ENCODE data around the gene ADRA1B.

Gene ADRA1B

DNA sequence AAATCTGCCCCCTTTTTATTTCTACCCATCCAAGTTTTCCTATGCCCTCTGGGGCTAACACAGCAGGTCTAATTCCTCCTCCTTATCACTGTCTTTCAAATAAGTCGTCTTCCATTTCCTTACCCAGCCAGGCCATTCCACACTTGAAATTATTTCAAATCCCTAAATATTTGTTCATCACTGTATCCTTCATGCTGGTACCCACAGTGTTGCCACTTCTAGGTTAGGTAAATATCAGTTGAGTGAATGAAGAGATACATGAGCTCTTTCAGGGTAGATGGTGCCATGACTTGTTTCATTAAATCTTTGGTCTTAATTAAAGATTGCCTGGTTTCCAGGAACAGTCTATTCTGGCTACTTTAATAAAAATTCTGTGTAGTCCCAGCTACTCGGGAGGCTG lies 35.6 kb upstream of the ADRA1B start:
- no peak for DNase-seq (ENCODE audit: low read depth)
- TF ChIP-seq, protein P1, sequence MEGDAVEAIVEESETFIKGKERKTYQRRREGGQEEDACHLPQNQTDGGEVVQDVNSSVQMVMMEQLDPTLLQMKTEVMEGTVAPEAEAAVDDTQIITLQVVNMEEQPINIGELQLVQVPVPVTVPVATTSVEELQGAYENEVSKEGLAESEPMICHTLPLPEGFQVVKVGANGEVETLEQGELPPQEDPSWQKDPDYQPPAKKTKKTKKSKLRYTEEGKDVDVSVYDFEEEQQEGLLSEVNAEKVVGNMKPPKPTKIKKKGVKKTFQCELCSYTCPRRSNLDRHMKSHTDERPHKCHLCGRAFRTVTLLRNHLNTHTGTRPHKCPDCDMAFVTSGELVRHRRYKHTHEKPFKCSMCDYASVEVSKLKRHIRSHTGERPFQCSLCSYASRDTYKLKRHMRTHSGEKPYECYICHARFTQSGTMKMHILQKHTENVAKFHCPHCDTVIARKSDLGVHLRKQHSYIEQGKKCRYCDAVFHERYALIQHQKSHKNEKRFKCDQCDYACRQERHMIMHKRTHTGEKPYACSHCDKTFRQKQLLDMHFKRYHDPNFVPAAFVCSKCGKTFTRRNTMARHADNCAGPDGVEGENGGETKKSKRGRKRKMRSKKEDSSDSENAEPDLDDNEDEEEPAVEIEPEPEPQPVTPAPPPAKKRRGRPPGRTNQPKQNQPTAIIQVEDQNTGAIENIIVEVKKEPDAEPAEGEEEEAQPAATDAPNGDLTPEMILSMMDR (conservative IDR thresholded peaks at IDR 0.05; ENCODE audit: low read depth, low read length) = no peak
- no peak overlapping the region for H3K4me3 ChIP-seq (ENCODE audit: low read depth, low read length)

DNA sequence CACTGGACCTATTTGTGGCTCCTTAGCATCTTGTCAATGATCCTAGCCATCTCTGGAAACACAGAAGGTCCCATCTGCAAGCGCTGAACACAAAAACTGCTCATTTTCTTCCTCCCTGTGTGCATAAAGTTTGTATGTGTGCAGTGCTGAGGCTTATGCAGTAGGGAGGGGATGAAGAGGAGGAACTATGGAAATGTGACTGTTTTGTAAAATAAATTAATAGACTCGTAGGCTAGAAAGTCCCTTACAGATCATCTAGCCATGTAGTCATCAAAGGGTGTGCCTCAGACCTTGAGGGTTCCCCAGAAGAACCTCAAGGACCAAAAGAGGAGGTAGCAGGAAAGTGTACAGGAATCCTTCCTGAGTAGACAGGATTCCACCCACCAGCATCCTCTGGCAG lies 34.3 kb upstream of the ADRA1B start:
- H3K4me3 ChIP-seq (ENCODE audit: low read depth, low read length) = no peak overlapping the region
- DNase-seq (ENCODE audit: low read depth) = no peak
- TF ChIP-seq, protein P1 (conservative IDR thresholded peaks at IDR 0.05; ENCODE audit: low read depth, low read length) = no peak

DNA sequence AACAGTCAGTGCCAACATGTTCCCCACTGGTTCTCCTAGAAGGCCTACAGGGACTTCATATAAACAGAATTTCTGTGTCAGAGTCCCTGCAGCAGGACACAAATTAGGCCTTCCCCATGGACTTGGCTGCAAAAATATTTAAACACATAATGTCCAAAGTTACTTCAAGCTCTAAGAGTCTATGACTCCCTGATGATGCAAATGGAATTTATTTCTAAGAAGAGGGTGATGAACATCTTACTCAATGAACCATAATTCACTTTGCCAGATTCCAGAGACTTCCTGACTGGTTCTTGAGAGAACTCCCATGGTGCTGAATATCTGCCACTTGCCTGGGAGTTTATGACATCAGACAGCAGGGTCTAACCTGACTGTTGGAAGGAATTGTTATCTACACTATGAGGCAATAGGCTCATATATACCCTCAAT lies 32.7 kb upstream of the ADRA1B start:
- H3K4me3 ChIP-seq (ENCODE audit: low read depth, low read length) = no peak overlapping the region
- peak; percentile 74 for DNase-seq (ENCODE audit: low read depth)
- TF ChIP-seq, protein P1 (conservative IDR thresholded peaks at IDR 0.05; ENCODE audit: low read depth, low read length) = no peak

DNA sequence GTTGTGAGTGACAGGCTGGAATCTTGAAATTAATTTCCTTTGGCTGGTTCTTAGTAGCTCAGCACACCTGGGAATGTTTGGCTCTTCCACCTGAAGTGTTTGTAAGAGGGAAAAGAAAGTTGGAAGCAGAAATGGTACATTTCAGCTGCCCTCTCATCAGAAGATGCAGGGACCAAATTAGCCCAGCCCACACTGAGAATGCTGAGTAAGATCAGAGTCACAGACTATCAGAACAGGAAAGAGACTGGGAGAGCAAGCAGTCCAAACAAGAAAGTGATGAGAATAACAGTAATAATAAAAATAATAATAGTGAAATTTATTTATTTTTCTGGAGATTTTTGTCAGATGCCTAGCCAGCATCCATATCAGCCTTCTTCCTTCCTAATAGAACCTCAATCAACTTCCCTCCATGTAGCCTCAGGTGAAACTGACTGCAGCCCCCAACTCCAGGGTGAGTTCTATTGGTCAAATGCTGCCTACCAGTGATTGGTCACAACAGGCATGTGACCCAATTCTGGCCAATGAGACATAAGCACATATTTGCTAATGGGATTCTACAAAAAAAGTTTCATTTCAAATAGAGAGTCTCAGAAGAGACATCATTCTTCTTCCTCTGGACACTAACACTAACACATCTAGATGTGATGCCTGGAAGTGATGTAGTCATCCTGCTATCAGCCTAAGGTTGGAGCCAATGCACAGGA lies 31.2 kb upstream of the ADRA1B start:
- DNase-seq (ENCODE audit: low read depth) = no peak
- H3K4me3 ChIP-seq (ENCODE audit: low read depth, low read length) = no peak overlapping the region
- TF ChIP-seq, protein P1 (conservative IDR thresholded peaks at IDR 0.05; ENCODE audit: low read depth, low read length) = no peak

DNA sequence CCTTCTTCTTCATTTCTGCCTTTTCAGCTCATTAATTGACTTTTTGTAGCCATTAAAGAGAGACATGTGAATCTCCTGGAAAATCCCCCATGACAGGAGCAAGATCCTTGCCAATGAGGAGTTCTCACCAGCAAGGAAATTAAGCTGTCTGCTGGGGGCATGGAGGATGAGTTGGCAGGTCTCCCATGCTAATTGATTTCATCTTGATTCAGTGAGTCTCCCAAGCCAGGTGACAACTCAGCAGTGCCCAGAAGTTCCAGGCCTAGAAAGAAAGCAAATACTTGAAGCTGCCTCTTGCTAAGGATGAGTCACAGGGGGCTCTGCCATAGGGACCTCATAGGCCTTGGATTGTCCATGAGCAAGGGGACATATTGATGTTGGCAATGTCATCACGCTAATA lies 30.0 kb upstream of the ADRA1B start:
- TF ChIP-seq, protein P1 (conservative IDR thresholded peaks at IDR 0.05; ENCODE audit: low read depth, low read length) = no peak
- no peak for DNase-seq (ENCODE audit: low read depth)

DNA sequence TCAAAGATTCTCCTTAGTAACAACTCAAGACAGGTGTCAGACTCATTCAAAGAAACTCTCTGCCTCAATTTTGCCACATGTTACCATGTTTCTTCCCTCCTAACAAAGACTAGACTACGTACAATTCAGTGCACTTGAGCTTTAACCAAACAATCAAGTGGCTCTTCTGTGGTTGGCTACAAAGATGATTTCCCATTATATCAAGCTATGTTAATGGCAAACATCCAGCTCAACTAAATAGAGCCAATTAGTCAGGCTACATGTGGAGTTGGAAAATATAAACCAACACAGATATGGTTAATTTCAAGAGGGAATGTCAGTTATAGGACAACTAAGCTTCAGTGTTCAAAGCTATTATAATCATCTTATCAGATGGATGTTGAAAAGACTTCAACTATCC lies 29.2 kb upstream of the ADRA1B start:
- DNase-seq (ENCODE audit: low read depth) = no peak
- TF ChIP-seq, protein P1 (conservative IDR thresholded peaks at IDR 0.05; ENCODE audit: low read depth, low read length) = no peak
- H3K4me3 ChIP-seq (ENCODE audit: low read depth, low read length) = no peak overlapping the region

More for the DNA sequence above, 30.0 kb upstream of the ADRA1B start:
- no peak overlapping the region for H3K4me3 ChIP-seq (ENCODE audit: low read depth, low read length)

DNA sequence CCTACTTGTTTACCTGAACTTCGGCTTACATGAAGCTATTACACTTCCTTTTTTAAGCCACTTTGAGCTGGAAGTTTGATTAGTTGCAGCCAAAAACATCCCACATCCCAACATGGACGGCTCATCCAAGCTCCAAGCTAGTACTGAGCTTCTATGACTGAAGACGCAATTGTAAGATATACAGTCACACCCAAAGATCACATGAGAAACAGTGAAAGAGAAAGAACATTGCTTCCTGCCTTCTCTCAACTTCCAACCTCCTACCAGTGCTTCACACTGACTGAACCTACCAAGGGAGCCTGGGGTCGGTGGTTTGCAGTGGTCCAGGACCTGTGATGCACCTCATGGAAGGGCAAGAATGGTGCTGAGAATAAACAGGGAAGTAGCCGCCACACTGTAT lies 27.4 kb upstream of the ADRA1B start:
- no peak overlapping the region for H3K4me3 ChIP-seq (ENCODE audit: low read depth, low read length)
- TF ChIP-seq, protein P1 (conservative IDR thresholded peaks at IDR 0.05; ENCODE audit: low read depth, low read length) = no peak
- no peak for DNase-seq (ENCODE audit: low read depth)
